ENCODE measurements around the gene WDFY2. TPM values are rescaled to one million over a fixed set of nuclear protein-coding genes. Genes with fewer than 3 reads are reported as not detected.
"Not testable (repeated sequence)": the region's sequence is repeated elsewhere in the genome, so short reads cannot be mapped to it uniquely, and the experiment has no call there.

Gene WDFY2
- total and polyA plus RNA-seq, 12 donors, result 2.4 to 7.5 (median 5.5) TPM

DNA sequence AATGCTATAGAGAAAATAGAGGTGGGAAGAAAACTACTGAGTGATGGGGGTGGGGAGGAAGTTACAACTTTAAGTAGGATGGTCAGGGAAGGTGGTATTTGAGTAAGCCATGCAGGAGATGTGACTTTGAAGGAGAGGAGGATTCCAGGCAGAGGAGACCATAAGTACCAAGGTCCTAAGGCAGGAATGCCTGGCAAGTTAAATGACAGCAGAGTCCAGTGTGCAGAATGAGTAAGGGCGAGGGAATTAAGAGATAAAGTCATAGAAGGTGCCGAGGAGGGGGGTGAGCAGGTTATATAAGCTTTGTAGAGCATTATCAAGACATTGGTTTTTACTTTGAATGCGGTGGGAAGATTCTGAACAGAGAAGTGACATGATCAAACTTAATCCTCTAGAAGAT is 43.2 kb upstream of the WDFY2 start:
- Histone ChIP-seq H3K9me3 (peaks cover 0 to 4% (median 0%) of the 10 kb centered on the region in 11 donors), H3K27me3 (no peaks in the 10 kb centered on the region), H3K27ac (no peak overlapping the region), H3K4me1 (peaks cover 0 to 31% (median 5%) of the 10 kb centered on the region in 9 donors), H3K36me3 (no peaks in the 10 kb centered on the region), H3K4me3 (no peak overlapping the region)
- intact Hi-C loops (cut with DNase I), result loop anchor here in 2 of 10 donors (2.0 to 5.0 kb wide), 2 partner anchors 41 to 42 kb away; partner anchors contain the start of gene WDFY2 (in 1 of the 2)
- TF ChIP-seq CTCF (IDR thresholded peaks at IDR 0.05), result no peak
- DNase-seq (no peak), ATAC-seq (peak in 1 of 8 donors; percentile 48)
- WGBS, 2 donors, result 60 to 68% methylated on average over 3 of the region's 3 CpGs

- ATAC-seq (peak in 1 of 8 donors; percentile 24), DNase-seq (peak in 1 of 2 donors; percentile 30)
- TF ChIP-seq CTCF (IDR thresholded peaks at IDR 0.05), result no peak
Observed at GRCh38 chr13:51541809-51542258, 42.4 kb upstream of the WDFY2 start.

DNA sequence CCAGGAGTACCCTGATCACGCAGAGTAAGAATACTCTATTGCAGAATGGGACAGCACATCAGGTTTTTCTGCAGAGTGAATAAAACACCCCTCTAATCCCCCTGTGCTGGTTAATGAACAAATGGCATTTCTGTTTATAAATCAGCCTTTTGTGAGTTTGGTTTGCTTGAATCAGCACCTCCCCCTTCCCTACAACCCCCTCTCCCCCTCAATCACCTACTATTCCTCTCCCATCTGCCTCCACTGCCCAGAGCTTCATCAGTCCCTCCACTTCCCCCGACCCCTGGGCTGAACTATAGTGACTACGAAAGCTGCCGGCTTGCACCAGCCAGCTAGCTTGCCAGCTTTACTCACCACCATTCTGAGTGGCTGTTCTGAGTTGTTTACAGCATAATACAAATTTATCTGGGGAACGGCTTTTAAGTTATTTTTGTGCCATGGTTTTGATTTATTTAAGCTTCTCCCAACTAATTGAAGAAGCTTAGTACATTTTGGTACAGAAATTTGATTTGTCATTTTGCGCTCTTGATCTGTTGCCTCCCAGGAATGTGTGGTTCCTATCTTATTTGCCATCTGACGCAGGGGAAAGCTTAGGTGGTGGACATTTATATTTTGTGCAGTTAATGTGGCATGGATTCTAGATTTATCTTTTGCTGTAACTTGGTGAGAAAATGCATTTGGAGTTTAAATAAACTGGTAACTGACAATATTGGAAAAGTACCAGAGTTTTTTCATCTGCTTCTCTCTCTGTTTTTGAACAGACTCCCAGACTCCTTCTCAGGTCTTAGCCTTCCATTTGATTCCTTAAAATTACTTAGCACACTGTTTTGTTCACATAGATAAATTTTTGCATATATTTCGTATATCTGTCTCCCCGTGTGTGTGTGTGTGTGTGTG is 41.7 kb upstream of the WDFY2 start:
- 50 to 52% methylated on average over 9 of the region's 9 CpGs for WGBS, 2 donors
- no peak for DNase-seq
- peak in 1 of 8 donors; percentile 42 for ATAC-seq
- TF ChIP-seq CTCF (IDR thresholded peaks at IDR 0.05), result no peak
- intact Hi-C loops (cut with DNase I), result loop anchor here in 1 of 10 donors (5.0 kb wide), 1 partner anchor 40 kb away; the partner anchor contains the start of gene WDFY2
- H3K27ac ChIP-seq, result peak overlapping the region in 1 of 10 donors; percentile 10
- no peaks in the 10 kb centered on the region for H3K27me3 ChIP-seq
- peaks cover 0 to 31% (median 5%) of the 10 kb centered on the region in 9 donors for H3K4me1 ChIP-seq
- no peaks in the 10 kb centered on the region for H3K36me3 ChIP-seq
- peaks cover 0 to 4% (median 0%) of the 10 kb centered on the region in 11 donors for H3K9me3 ChIP-seq
- H3K4me3 ChIP-seq, result no peak overlapping the region

More at GRCh38 chr13:51541809-51542258, 42.4 kb upstream of the WDFY2 start:
- intact Hi-C loops (cut with DNase I), result loop anchor here in 2 of 10 donors (2.0 to 5.0 kb wide), 2 partner anchors 40 to 41 kb away; partner anchors contain the start of gene WDFY2 (in 1 of the 2)
- no peaks in the 10 kb centered on the region for H3K36me3 ChIP-seq
- H3K4me1 ChIP-seq, result peaks cover 0 to 31% (median 5%) of the 10 kb centered on the region in 9 donors
- 28 to 30% methylated on average over 6 of the region's 6 CpGs for WGBS, 2 donors
- peak overlapping the region in 1 of 10 donors; percentile 10 for H3K27ac ChIP-seq
- peaks cover 0 to 4% (median 0%) of the 10 kb centered on the region in 11 donors for H3K9me3 ChIP-seq
- H3K27me3 ChIP-seq, result no peaks in the 10 kb centered on the region
- no peak overlapping the region for H3K4me3 ChIP-seq

GRCh38 chr13:51545446-51545845 is 38.8 kb upstream of the WDFY2 start:
- H3K27me3 ChIP-seq; H3K36me3 ChIP-seq; H3K4me3 ChIP-seq; ATAC-seq; H3K27ac ChIP-seq; DNase-seq; intact Hi-C loops (cut with DNase I); H3K9me3 ChIP-seq: not testable (repeated sequence)
- H3K4me1 ChIP-seq, result peaks cover 0 to 26% (median 5%) of the 10 kb centered on the region in 9 donors
- WGBS, 2 donors, result 81 to 88% methylated on average over 3 of the region's 3 CpGs
